WTC11 (cell line): ENCODE data around the gene OGFOD3. TPM values are rescaled to one million over a fixed set of nuclear protein-coding genes. Genes with fewer than 3 reads are reported as not detected.

ENCODE experiments used
- ATAC-seq: fragments of 200-7000 bp; cut with Tn5 transposase; 2 replicates; pipeline ENCODE4 v1.10.0; 2021; ENCODE audit warnings: mild to moderate bottlenecking, moderate library complexity
- CTCF ChIA-PET: fragments of 300-600 bp; sonication (Branson Sonifier 250); formaldehyde crosslinking; loops from one replicate; lab custom pipeline; 2021; ENCODE audit warnings: antibody characterized with exemption; lab: Charles Lee
- POLR2A ChIA-PET: fragments of 350-600 bp; sonication (Branson Sonifier 250); formaldehyde crosslinking; loops from one replicate; lab custom pipeline; 2021; ENCODE audit warnings: antibody characterized with exemption; lab: Charles Lee
- DNase-seq: peaks from one replicate; pipeline ENCODE4 v3.0.0; 2021; ENCODE audit warnings: low spot score
- H3K27ac Mint-ChIP-seq: 2 replicates; pipeline ENCODE4 v1.8.0; 2021; ENCODE audit warnings: mixed read lengths
- H3K27me3 Mint-ChIP-seq: 2 replicates; pipeline ENCODE4 v1.8.0; 2021; ENCODE audit warnings: low read depth, mild to moderate bottlenecking, moderate library complexity, mixed read lengths
- H3K36me3 Mint-ChIP-seq: 2 replicates; pipeline ENCODE4 v1.8.0; 2021; ENCODE audit warnings: mixed read lengths
- H3K4me1 Mint-ChIP-seq: 2 replicates; pipeline ENCODE4 v1.8.0; 2022; ENCODE audit warnings: mixed read lengths
- H3K4me3 Mint-ChIP-seq: 2 replicates; pipeline ENCODE4 v1.8.0; 2021; ENCODE audit warnings: mild to moderate bottlenecking, moderate library complexity, mixed read lengths
- H3K9me3 Mint-ChIP-seq: 2 replicates; pipeline ENCODE4 v1.8.0; 2021; ENCODE audit warnings: mixed read lengths
- CREM ChIP-seq: sonication (generic); formaldehyde crosslinking; IDR thresholded peaks from 2 replicates; pipeline ENCODE4 v1.8.1; 2022; ENCODE audit warnings: mild to moderate bottlenecking, missing genetic modification reagents, moderate library complexity
- E2F1 ChIP-seq: sonication (generic); formaldehyde crosslinking; IDR thresholded peaks from 2 replicates; pipeline ENCODE4 v1.8.0; 2022; ENCODE audit warnings: mild to moderate bottlenecking, missing genetic modification reagents
- EMX1 ChIP-seq: fragments of 250-450 bp; sonication (Bioruptor Pico); IDR thresholded peaks from 2 replicates; pipeline ENCODE4 v1.8.0; 2021; ENCODE audit warnings: mild to moderate bottlenecking
- IRF2 ChIP-seq: sonication (generic); formaldehyde crosslinking; IDR thresholded peaks from 2 replicates; pipeline ENCODE4 v1.8.0; 2022; ENCODE audit warnings: low read depth, missing genetic modification reagents, borderline replicate concordance
- JAZF1 ChIP-seq: fragments of 250-450 bp; sonication (Bioruptor Pico); IDR thresholded peaks from 2 replicates; pipeline ENCODE4 v1.9.0; 2021; ENCODE audit warnings: moderate library complexity, mild to moderate bottlenecking, inconsistent platforms
- MLX ChIP-seq: sonication (generic); formaldehyde crosslinking; IDR thresholded peaks from 2 replicates; pipeline ENCODE4 v1.8.1; 2023; ENCODE audit warnings: mild to moderate bottlenecking, missing genetic modification reagents, moderate library complexity
- NFATC4 ChIP-seq: fragments of 250-450 bp; sonication (Bioruptor Pico); IDR thresholded peaks from 2 replicates; pipeline ENCODE4 v1.9.0; 2021; ENCODE audit warnings: mild to moderate bottlenecking
- NFYB ChIP-seq: sonication (generic); formaldehyde crosslinking; conservative IDR thresholded peaks from 2 replicates; pipeline ENCODE4 v1.8.0; 2022; ENCODE audit warnings: low read depth, missing genetic modification reagents
- NR1H2 ChIP-seq: sonication (generic); formaldehyde crosslinking; IDR thresholded peaks from 2 replicates; pipeline ENCODE4 v1.9.0; 2021; ENCODE audit warnings: mild to moderate bottlenecking, moderate library complexity, missing genetic modification reagents
- PREB ChIP-seq: sonication (generic); formaldehyde crosslinking; IDR thresholded peaks from 2 replicates; pipeline ENCODE4 v1.8.1; 2022; ENCODE audit warnings: mild to moderate bottlenecking, missing genetic modification reagents, moderate library complexity, borderline replicate concordance
- RELA ChIP-seq: sonication (generic); formaldehyde crosslinking; IDR thresholded peaks from 2 replicates; pipeline ENCODE4 v1.8.1; 2022; ENCODE audit warnings: missing genetic modification reagents, mild to moderate bottlenecking, borderline replicate concordance
- SMAD3 ChIP-seq: sonication (generic); formaldehyde crosslinking; IDR thresholded peaks from 2 replicates; pipeline ENCODE4 v1.8.0; 2022; ENCODE audit warnings: missing genetic modification reagents, mild to moderate bottlenecking, borderline replicate concordance
- SP1 ChIP-seq: sonication (generic); formaldehyde crosslinking; conservative IDR thresholded peaks from 2 replicates; pipeline ENCODE4 v1.8.1; 2022; ENCODE audit warnings: missing genetic modification reagents
- TCF7 ChIP-seq: sonication (generic); formaldehyde crosslinking; IDR thresholded peaks from 2 replicates; pipeline ENCODE4 v1.8.0; 2022; ENCODE audit warnings: mild to moderate bottlenecking, low read depth, missing genetic modification reagents, moderate library complexity
- TP53 ChIP-seq: sonication (generic); formaldehyde crosslinking; IDR thresholded peaks from 2 replicates; pipeline ENCODE4 v1.8.1; 2023; ENCODE audit warnings: mild to moderate bottlenecking, missing genetic modification reagents
- USF2 ChIP-seq: sonication (generic); formaldehyde crosslinking; IDR thresholded peaks from 2 replicates; pipeline ENCODE4 v1.8.1; 2023; ENCODE audit warnings: mild to moderate bottlenecking, missing genetic modification reagents, moderate library complexity
- ZBTB21 ChIP-seq: sonication (generic); formaldehyde crosslinking; IDR thresholded peaks from 2 replicates; pipeline ENCODE4 v1.8.1; 2023; ENCODE audit warnings: mild to moderate bottlenecking, missing genetic modification reagents, borderline replicate concordance
- ZMAT4 ChIP-seq: fragments of 250-450 bp; sonication (Bioruptor Pico); IDR thresholded peaks from 2 replicates; pipeline ENCODE4 v1.9.0; 2021; ENCODE audit warnings: mild to moderate bottlenecking
- ZNF138 ChIP-seq: sonication (generic); formaldehyde crosslinking; conservative IDR thresholded peaks from 2 replicates; pipeline ENCODE4 v1.8.1; 2022; ENCODE audit warnings: mild to moderate bottlenecking, moderate library complexity, missing genetic modification reagents
- ZNF396 ChIP-seq: fragments of 250-450 bp; sonication (Bioruptor Pico); IDR thresholded peaks from 2 replicates; pipeline ENCODE4 v1.8.0; 2021; ENCODE audit warnings: mild to moderate bottlenecking, moderate library complexity, borderline replicate concordance
- ZNF425 ChIP-seq: fragments of 250-450 bp; sonication (Bioruptor Pico); conservative IDR thresholded peaks from 2 replicates; pipeline ENCODE4 v1.9.0; 2021; ENCODE audit warnings: mild to moderate bottlenecking
- ZNF532 ChIP-seq: fragments of 250-450 bp; sonication (Bioruptor Pico); IDR thresholded peaks from 2 replicates; pipeline ENCODE4 v1.9.0; 2021; ENCODE audit warnings: mild to moderate bottlenecking, borderline replicate concordance
- total RNA-seq: library from RNA; stranded (reverse); gene quantifications from 3 replicates; pipeline ENCODE4 v1.2.3, GENCODE V29; 2021

The OGFOD3 gene
- total RNA-seq, 1 experiment from 2014 or later, result 20.4 TPM

- H3K27me3 Mint-ChIP-seq, result no peaks in the 10 kb centered on the region
- H3K4me1 Mint-ChIP-seq, result no peaks in the 10 kb centered on the region
- no peak for DNase-seq
- ChIA-PET POLR2A (no interaction called here), CTCF (no interaction called here)
- H3K4me3 Mint-ChIP-seq, result no peak overlapping the region
- H3K36me3 Mint-ChIP-seq, result peaks cover 63% of the 10 kb centered on the region
- ATAC-seq, result no peak
- no peak for TF ChIP-seq E2F1 (CRISPR knock-in tag)
- no peak for TF ChIP-seq TP53 (CRISPR knock-in tag)
- no peak for TF ChIP-seq ZNF138
- no peak for TF ChIP-seq NFYB (CRISPR knock-in tag)
- no peak for TF ChIP-seq IRF2 (CRISPR knock-in tag)
- no peak for TF ChIP-seq ZNF396 (CRISPR knock-in tag)
- TF ChIP-seq NR1H2, result no peak
- no peak for TF ChIP-seq RELA
- no peak for TF ChIP-seq CREM (CRISPR knock-in tag)
- no peak for TF ChIP-seq NFATC4 (CRISPR knock-in tag)
- H3K9me3 Mint-ChIP-seq, result no peaks in the 10 kb centered on the region
- H3K27ac Mint-ChIP-seq, result no peak overlapping the region
These were observed 46.2 kb upstream of the OGFOD3 start for GRCh38 chr17:82464567-82464929.

GRCh38 chr17:82463925-82464566 is 45.7 kb upstream of the OGFOD3 start:
- no peak overlapping the region for H3K4me3 Mint-ChIP-seq

More at GRCh38 chr17:82463925-82464566, 45.7 kb upstream of the OGFOD3 start:
- POLR2A ChIA-PET, result no interaction called here
- no peak for TF ChIP-seq MLX
- no peak for TF ChIP-seq USF2 (CRISPR knock-in tag)
- TF ChIP-seq SP1, result no peak
- no peak for TF ChIP-seq ZNF425 (CRISPR knock-in tag)
- TF ChIP-seq SMAD3 (CRISPR knock-in tag), result no peak
- no peak for TF ChIP-seq TCF7 (CRISPR knock-in tag)
- TF ChIP-seq ZMAT4 (CRISPR knock-in tag), result no peak
- TF ChIP-seq EMX1 (CRISPR knock-in tag), result no peak
- no peak for TF ChIP-seq ZNF532
- TF ChIP-seq PREB, result no peak
- no peak for TF ChIP-seq JAZF1 (CRISPR knock-in tag)
- no peak for TF ChIP-seq ZBTB21
- TF ChIP-seq, all 79 proteins: peak for 0
- CTCF ChIA-PET, result no interaction called here
- Mint-ChIP-seq H3K27me3 (no peaks in the 10 kb centered on the region), H3K27ac (no peak overlapping the region), H3K9me3 (no peaks in the 10 kb centered on the region), H3K4me1 (peaks cover 3% of the 10 kb centered on the region; the same call in 1 of the 2 replicates), H3K36me3 (peaks cover 58% of the 10 kb centered on the region)
- ATAC-seq (no peak), DNase-seq (no peak)
